GM18907 (cell line): ENCODE measurements around the gene TFDP1.

Source experiments
- ATAC-seq: cut with Tn5 transposase; IDR thresholded peaks from one replicate; pipeline ENCODE4 v1.9.1; 2021; ENCODE audit warnings: mild to moderate bottlenecking, moderate library complexity; ENCODE audit not compliant: unreplicated experiment

The TFDP1 gene

DNA sequence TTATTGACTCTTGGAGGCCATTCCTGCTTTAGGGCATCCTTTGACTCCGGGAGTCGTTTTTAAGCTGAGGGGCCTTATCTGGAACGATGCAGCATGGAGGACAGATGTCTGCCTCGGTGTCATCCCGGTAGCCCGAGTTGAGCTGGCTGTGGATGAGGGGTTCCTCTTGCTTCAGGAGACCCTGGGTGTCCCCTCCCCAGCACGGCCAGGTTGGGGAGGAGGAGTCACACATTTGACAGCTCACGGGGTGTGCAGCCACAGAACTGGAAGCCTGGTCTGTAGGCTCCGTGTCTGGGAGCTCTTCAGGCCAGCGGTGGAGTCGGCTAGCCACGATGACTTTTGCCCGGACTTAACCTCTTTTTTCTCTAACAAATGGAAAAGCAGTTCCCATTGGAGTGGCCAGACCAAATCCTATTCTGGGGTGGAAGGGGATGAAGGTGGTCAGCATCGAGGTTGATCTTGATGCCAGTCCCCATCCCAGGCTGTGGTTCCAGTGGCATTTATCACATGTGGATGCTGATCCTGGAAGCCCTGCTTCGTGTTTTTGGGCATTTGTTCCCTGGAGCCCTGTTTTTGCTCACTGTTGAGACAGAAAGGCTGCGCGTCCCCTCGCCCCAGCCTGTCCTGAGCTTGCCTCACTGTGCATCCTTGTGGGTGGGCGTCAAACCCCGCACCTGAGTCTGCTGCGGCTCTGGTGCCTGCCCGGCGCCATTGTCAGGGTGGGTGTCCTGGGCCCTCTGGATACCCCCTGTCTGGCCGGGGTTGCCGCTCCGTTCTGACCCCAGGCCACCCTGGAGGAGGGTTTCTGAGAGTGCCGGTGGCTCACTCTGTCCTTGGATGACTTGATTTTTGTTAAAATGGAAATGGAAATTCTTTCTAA lies 12.0 kb downstream of the TFDP1 start:
- no peak for ATAC-seq

DNA sequence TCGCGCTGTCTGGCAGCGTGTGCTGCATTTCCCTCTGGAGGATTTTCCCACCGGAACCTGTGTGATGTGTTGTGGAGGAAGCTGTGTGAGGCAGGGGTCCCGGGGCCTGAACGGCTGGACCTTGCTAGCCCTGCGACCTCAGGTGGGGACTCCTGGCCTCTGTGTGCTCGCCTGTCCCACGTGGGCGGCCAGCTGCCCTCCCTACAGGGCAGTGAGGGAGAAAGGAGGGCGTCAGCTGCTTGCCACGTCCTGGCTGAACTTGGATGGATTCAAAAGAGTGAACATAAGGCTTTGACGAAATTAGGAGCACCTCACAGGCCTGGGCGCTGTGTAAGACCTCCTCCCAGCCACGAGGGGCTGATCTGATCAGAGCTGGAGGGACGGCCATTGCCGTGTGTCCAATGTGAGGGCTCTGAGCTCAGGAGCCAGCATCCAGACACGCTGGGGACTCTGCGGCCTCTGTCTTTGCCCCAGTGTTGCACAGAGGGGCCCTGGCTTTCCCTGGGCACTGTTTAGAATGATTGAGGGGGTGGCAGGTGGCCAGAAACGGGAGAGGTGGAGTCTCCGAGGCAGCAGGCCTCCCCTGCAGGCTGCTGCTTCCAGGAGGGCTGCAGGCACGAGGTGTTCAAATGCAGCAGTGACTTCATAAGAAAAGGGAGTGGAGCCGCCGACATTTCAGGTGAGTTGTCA lies 13.0 kb downstream of the TFDP1 start:
- no peak for ATAC-seq

DNA sequence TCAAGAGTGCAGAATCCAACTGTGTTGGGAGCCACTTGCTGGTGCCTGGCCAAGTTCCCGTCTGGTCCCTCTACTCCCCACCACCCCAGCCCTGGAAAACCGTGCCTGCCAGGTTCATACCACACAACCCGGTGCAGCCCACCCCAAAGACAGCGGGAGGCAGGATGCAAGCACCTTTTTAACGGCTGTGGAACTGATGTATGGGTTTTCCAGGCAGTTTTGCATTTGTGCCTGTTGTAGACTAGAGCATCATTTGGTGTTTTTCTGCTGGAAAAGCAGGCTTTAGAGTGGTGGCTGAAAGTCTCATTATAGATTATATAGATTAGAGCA lies 13.5 kb downstream of the TFDP1 start:
- no peak for ATAC-seq

DNA sequence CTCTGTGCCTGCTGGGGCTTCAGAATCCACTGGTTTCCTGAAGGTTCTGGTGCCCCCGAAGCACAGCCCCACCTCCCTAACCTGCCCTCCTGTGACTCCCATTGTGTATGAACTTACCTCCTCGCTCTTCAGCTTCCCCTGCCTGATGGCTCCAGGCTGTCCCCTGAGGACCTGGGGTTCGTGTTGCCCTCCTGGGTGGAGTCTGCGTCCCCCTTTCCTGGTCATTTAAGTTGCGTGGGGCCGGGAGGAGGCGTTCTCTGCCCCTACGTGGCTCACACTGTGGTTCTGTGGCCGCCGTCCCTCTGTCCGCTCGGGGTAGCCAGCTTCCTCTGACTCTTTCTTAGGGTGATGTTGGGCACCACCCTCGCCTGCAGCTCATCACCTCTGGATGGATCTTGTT lies 13.9 kb downstream of the TFDP1 start:
- ATAC-seq = no peak

DNA sequence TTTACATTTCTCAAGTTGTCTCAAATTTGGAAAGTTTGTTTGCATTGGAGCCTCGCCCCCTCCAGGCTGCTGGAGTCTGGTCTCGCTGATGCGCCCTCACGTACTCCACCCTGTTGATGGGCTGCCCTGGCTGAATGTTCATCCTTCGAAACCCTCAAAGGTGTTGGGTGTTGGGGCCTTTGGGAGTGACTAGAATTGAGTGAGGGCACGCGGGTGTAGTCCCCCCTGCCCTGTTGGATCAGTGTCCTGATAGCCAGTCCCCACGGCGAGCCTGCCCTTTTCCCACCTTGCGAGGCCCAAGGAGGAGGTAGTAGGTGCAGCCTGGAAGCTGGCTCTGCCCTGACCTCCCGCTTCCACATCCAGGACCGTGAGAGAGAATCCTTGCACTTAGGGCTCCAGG lies 14.8 kb downstream of the TFDP1 start:
- no peak for ATAC-seq

DNA sequence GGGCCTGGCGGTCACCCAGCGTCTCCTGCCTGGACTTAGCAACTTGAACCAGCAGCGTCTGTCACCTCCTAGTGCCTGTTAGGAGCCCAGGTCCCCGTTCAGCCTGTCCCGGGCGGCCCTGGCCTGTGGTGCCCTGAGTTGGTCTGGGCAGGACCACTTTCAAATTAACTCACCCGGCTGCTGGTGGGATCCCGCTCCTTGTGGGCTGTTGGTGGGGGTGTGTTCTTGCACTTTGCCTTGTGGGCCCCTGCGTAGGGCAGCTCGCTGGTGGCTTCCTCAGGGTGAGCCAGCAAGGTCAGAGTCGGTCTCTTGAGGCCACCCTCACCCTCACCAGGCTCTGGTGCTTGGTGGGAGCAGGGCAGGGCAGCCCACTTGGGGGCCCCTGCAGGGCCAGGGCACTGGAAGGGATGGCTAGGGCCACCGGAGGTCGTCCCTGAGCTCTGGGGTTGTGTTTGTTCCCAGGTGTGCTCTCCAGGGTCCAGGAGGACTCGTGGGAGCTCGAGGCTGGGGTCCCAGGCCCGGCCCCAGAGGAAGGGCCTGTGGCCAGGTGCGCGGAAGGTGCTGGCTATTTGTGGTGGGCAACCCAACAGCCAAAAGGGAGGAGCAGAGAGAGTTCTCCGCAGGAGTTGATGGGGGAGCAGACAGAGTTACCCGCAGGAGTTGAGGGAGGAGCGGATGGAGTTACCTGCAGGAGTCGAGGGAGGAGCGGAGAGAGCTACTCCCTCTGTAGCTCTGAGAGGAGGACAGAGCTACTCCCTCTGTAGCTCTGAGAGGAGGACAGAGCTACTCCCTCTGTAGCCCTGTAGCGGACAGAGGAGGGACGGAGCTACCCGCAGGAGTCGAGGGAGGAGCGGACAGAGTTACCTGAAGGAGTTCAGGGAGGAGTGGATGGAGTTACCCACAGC lies 16.9 kb downstream of the TFDP1 start:
- no peak for ATAC-seq

DNA sequence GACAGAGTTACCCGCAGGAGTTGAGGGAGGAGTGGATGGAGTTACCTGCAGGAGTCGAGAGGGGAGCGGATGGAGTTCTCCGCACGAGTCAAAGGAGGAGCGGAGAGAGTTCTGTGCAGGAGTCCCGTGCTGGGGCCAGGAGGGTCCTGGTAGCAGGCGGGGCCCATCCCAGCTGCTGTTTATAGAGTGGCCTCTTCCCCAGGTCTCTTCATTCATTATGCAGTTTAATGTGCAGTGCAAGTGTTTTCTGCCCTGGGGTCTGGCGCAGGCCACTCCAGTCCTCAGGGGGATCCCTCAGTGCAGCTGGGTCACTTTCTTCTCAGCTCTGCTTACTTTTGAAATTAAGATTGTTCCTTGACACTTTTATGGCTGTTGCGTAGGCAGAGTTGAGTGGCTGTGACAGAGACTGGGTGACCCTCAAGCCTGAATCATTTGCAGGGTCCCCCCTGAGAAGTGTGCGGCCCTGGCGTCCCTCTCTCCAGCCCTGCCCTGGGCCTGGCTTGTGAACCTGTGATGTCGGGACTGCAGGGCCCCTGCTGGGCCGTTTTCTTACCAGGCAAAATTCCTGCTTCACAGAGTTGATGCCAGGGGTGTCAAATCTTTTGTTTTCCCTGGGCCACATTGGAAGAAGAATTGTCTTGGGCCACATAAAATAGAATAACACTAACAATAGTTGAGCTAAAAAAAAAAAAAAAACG lies 17.9 kb downstream of the TFDP1 start:
- ATAC-seq = no peak

DNA sequence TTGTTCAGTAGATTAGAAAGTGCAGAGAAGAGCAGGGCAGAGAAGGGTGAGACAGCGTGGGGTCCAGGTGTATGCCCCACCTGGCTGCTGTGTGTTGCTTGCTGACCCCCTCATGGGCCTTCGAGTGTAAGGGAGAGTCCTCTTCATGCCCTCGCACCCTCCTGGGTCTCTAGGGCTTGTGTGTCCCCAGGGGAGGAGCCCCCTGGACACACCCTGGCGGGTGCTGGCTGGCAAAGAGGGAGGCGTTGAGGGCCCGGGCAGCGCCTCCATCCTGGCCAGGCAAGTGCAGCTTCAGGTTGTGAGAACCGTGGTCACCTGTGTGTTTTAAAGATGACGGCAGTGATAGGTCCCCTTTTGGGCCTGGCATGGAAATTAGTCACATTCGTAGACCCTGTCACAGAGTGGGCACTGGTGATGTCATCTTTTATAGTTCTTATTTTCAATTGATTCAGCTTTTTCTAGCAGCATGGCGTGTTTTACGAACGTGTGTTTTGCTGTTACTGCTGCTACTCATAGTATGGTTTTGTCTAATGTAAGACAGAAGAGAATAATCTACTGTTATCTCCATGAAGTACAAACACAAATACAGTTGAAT lies 18.7 kb downstream of the TFDP1 start:
- ATAC-seq = no peak

DNA sequence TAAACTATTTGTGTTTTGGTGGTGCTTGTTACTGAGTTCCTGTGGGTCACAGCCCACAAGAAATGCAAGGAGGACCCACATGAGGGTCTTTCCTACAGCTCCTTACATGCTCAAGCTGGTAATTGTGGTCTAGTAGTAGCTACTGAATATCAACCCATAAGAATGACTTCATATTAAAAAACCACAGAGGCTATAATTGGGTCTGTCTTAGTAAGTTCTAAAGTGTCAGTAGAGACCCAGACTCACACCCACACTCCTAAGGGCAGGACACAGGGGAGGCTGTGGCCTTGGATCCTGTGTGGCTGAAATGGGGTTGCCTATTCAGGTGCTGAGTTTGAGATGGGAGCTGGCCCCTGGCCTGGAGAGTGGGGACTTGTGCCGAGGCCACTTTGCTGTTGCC lies 19.6 kb downstream of the TFDP1 start:
- ATAC-seq = no peak

DNA sequence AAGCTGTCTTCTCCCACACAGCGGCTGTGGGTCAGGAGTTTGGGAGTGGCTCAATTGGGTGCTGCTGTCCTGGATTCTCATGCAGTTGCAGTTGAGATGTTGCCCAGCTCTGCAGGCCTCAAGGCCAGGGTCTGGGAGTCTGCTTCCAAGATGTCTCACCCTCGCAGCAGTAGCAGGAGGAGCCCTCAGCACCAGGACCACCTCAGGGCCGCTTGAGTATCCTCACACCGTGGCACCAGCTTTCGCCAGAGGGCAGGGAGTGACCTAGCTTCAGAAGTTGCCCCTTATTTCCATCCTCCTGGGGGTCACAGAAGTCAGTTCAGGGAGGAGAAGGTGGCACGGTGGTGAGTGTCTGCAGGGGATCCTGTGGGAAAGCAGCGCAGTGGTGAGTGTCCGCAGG lies 20.9 kb downstream of the TFDP1 start:
- no peak for ATAC-seq

DNA sequence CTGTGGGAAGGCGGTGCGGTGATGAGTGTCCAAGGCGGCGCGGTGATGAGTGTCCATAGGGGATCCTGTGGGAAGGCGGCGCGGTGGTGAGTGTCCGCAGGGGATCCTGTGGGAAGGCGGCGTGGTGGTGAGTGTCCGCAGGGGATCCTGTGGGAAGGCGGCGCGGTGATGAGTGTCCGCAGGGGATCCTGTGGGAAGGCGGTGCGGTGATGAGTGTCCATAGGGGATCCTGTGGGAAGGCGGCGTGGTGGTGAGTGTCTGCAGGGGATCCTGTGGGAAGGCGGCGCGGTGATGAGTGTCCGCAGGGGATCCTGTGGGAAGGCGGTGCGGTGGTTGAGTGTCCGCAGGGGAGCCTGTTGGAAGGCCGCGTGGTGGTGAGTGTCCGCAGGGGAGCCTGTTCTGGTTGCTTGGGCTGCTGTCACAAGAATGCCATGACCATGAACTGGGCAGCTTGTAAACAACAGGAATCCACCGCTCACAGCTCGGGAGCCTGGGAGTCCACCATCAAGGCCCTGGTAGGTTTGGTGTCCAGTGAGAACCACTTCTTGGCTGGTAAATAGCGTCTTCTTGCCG lies 21.4 kb downstream of the TFDP1 start:
- ATAC-seq = no peak

DNA sequence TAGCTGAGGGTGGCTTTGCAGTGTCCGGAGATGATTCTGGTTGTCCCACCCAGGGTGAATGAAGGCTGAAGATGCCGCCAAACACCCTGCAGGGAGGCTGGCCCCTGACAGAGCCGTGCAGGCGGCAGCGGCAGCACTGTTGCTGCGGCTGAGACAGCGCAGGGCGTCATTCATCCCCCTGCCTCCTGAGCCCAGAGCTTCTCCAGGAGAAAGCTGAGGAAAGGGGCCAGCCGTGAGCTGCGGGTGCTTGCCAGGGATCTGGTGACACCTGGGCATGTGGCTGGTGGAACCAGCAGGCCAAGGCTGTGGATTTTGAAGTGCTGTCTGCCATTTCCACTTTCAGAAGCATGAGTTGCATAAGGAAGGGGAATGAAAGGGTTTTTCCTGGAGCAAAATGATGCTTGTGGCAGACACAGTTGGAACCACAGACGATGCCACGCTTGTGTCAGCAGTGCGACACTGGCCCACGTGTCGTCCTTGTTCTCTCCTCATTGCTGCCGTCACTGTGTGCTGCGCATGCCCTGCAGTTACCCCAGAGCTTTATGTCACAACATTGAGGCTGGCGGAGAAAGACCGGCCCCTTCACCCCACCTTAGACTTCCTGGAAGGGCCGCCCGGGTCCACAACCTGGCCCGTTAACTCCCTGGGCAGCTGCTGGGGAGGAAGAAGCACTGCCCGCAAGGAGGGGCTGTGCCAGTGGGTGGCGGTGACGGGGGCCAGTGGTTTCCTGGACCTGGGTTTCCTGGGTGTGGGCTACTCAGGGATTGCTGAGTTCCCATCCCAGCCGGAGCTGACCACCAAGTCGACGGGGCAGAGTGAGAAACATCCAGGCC lies 22.7 kb downstream of the TFDP1 start:
- ATAC-seq = no peak

DNA sequence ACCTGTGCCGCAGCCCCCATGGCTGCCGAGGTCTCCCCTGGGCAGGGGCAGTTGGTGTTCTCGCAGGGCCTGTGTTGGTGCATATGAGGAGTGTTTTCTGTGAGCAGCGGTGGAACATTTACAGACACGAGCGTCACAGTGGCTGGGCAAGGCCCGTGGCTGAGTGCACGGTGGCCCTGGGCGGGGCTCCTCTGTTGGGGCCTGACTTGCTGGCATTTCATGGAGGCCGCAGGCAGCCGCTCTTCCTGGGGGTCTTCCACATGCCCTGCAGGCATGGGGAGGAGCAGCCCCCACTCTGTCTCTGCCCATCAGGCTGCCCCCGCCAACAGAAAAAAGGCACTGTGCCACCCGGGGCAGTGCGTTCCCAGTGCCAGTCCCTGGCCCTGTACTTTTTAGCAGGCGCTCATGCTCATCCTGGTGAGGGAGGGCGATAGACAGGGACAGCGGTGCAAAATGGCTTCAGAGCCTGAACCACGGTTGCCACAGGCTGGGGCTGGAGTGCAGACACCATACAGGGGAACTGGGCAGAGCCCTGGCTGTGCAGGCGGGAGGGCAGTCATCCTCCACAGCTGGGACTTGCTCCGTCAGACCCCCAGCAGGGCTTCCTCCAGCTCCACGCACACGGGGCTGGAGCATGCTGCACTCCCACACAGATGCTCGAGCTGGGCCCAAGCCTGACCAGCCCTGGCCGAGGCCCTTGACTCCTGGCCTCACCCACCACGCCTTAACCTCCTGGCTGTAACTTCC lies 23.5 kb downstream of the TFDP1 start:
- no peak for ATAC-seq

DNA sequence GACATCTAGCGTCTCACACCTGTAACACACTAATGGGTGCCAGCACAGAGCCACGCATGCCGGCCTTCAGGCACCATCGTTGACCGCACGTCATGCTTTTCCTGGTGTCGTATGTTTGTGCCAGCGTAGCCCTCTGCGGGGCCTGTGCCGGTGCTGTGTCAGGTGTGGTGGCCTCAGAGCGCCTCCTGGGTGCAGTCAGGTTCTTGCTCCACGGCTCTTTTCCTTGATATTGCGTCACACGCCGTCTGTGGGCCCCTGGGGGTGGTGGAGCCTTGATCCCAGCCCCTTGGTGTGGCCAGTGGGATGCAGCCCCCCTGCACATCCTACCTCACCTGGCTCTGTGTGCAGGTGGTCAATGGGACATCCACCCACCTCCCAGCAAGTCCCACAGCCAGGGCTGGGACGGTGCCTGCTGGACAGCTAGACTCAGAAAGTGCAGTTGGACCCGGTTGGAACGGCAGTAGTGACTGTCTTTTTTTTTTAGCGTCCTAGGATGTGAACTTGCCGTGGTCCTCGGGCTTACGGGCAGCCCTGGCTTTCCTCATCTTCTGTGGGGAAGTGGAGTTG lies 24.5 kb downstream of the TFDP1 start:
- no peak for ATAC-seq

DNA sequence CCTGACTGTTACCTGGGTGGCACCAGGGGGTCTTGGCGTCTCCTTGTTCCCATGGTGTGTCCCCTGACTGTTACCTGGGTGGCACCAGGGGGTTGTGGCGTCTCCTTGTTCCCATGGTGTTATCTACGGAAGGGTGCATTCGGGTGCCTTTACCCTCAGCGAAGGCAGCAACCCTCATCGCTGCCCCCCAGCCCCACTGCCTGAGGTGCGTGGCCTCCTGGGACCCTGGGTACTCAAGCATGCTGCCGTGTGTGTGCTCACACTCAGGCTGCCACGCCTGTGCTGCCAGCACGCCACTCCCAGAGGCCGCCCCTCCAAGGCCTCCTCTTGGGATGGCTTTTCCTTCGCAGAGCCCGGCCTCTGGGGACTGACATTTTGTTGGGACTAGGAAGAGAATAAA lies 25.1 kb downstream of the TFDP1 start:
- no peak for ATAC-seq

DNA sequence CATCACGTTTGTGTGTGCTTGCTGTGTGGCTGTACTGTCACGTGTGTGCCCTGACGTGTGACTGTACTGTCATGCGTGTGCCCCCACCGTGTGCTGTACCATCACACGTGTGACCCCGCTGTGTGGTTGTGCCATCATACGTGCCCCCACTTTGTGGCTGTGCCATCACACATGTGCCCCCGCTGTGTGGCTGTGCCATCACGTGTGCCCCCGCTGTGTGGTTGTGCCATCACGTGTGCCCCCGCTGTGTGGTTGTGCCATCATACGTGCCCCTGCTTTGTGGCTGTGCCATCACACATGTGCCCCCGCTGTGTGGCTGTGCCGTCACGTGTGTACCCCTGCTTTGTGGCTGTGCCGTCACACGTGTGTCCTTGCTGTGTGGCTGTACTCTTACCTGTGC lies 25.7 kb downstream of the TFDP1 start:
- ATAC-seq = no peak

DNA sequence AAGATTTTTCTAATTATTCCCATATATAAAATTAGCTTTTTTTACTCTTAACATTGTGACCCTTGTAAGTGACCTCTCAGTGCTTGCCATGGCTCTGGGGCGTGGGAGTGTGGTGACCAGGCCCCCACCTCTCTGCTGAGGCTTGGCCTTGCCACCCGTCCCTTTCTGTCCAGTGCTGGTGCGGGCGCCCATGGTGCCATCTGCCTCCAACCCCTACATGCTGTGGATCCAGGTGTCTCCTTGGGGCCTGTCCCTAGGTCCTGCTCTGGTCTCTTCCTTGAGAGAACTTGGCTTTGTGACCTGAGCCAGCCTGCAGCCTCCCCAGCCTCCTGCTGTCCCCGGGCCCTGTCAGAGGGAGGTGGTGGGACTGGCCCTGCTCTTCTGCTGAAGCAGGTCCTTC lies 27.4 kb downstream of the TFDP1 start:
- ATAC-seq = no peak

DNA sequence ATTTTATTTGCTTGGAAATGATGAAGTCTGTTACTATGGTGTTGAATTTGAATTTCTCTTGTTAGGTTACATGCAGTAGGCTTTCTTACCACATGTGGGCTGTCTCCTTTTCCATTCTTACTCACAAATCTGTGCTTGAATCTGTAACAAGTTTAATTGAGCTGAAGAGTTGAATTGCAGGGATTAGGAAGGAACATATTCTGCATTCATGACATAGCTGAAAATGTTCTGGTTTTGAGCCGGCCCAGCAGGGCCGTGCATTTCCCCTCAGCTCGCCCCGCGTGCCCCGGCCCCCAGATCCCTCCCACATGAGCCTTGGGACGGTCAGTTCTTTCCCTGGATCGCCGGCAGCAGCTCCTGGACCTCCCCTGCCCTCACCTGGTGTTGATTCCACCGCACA lies 28.1 kb downstream of the TFDP1 start:
- no peak for ATAC-seq
